Mucosa of descending colon (tissue), 3 donors: ENCODE measurements around the gene DAP. TPM values are rescaled to one million over a fixed set of nuclear protein-coding genes. Genes with fewer than 3 reads are reported as not detected.

Source experiments
- ATAC-seq: fragments of 200-7000 bp; cut with Tn5 transposase; one replicate; pipeline ENCODE4 v1.9.1; 2020; ENCODE audit warnings: mild to moderate bottlenecking, moderate library complexity
- DNase-seq, 3 donors: peaks; one replicate each; pipeline ENCODE4 v3.0.0-alpha.2; 2020
- H3K36me3 ChIP-seq: fragments of 200-600 bp; one replicate; pipeline ENCODE4 v1.8.0; 2021; ENCODE audit warnings: low read depth, mild to moderate bottlenecking
- H3K4me1 ChIP-seq: fragments of 200-600 bp; one replicate; pipeline ENCODE4 v1.8.0; 2021; ENCODE audit warnings: low read depth, mild to moderate bottlenecking
- H3K4me3 ChIP-seq: fragments of 200-600 bp; one replicate; pipeline ENCODE4 v1.8.0; 2021; ENCODE audit warnings: mild to moderate bottlenecking
- H3K9me3 ChIP-seq: fragments of 200-600 bp; one replicate; pipeline ENCODE4 v1.8.0; 2021; ENCODE audit warnings: mild to moderate bottlenecking
- intact Hi-C, 2 donors: fragments of 100-400 bp; cut with DNase I in 1 of 2; cut with micrococcal nuclease in 1 of 2; formaldehyde crosslinking; loops; one replicate each; pipeline versions ENCODE4 v1.11.0 to v1.11.1; 2022; cut with DNase I, micrococcal nuclease
- total RNA-seq, 3 donors: library from RNA; stranded (reverse); fragmentation: NEBNext Ultra II Directional in 2 of 3; extraction: Animal tissue kit (Norgen Biotek cat#: 25700) in 2 of 3; gene quantifications; one replicate each; pipeline versions ENCODE4 v1.2.1 to v1.2.4, GENCODE V29; 2021 to 2023
- TF ChIP-seq, protein P1 (sequence below): fragments of 200-600 bp; IDR thresholded peaks from one replicate; pipeline ENCODE4 v1.8.0; 2022; ENCODE audit warnings: antibody characterized with exemption, mild to moderate bottlenecking
- donor health status: DM: no; HTN: no; CAD: no; lungs with moderate emphysema.
- donor health status: DM: no; HTN: no; CAD: no.
- donor health status: DM: no; HTN: yes; CAD: no.

DAP gene
- total RNA-seq, 3 donors from 2014 or later: 63.7 to 125 (median 109) TPM

DNA sequence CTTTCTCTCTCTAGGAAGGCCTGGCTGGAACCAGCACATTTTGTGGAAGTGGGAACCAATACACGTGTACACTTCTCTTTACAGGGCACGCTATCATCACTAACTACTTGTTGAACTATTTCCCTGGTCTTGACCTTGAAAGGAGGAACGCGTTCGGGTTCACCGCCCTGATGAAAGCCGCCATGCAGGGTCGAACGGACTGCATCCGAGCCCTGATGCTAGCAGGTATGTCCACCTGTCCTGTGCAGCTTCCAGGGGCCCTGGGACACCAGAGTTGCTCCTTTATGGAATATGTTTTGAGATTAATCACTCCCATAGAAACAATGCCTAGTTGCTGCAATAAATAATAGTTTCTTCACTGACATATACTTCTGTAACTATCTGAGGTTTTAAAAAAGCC is 123.1 kb downstream of the DAP start:
- TF ChIP-seq, protein P1, sequence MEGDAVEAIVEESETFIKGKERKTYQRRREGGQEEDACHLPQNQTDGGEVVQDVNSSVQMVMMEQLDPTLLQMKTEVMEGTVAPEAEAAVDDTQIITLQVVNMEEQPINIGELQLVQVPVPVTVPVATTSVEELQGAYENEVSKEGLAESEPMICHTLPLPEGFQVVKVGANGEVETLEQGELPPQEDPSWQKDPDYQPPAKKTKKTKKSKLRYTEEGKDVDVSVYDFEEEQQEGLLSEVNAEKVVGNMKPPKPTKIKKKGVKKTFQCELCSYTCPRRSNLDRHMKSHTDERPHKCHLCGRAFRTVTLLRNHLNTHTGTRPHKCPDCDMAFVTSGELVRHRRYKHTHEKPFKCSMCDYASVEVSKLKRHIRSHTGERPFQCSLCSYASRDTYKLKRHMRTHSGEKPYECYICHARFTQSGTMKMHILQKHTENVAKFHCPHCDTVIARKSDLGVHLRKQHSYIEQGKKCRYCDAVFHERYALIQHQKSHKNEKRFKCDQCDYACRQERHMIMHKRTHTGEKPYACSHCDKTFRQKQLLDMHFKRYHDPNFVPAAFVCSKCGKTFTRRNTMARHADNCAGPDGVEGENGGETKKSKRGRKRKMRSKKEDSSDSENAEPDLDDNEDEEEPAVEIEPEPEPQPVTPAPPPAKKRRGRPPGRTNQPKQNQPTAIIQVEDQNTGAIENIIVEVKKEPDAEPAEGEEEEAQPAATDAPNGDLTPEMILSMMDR: no peak
- no peaks in the 10 kb centered on the region for H3K9me3 ChIP-seq
- DNase-seq (no peak), ATAC-seq (no peak)
- H3K4me1 ChIP-seq: peaks cover 5% of the 10 kb centered on the region
- intact Hi-C loops: no loop called here
- no peak overlapping the region for H3K4me3 ChIP-seq
- H3K36me3 ChIP-seq: no peaks in the 10 kb centered on the region

DNA sequence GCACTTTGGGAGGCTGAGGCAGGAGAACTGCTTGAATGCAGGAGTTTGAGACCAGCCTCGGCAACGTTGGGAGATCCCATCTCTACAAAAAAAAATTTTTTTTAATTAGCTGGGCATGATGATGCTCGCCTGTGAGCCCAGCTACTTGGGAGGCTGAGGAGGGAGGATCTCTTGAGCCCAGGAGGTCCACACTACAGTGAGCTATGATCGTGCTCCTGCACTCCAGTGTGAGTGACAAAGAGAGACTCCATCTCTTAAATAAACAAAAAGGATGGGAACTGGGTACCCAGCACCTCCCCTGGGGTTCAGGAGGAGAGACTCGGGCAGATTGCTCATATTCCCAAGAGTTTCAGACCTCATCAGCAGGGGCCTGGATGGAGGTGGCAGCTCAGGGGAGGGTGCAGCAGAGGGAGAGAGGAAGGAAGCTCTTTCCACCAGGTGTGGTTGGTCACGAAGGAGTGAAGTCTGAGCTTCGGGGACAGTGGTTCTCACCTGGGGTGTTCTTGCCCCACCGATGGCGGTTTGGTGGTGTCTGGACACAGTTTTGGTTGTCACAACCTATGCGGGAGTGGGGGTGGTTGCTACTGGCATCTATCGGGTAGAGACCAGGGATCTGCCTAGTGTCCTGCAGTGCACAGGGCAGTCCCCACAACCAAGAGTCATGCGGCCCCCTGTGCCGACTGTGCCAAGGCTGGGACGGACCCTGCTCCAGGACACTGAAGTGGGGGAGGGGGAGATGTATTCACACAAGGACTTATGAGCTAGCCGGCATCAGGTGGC is 124.5 kb downstream of the DAP start:
- intact Hi-C loops: no loop called here
- peaks cover 5% of the 10 kb centered on the region for H3K4me1 ChIP-seq
- TF ChIP-seq, protein P1: no peak
- no peaks in the 10 kb centered on the region for H3K9me3 ChIP-seq
- no peaks in the 10 kb centered on the region for H3K36me3 ChIP-seq
- no peak overlapping the region for H3K4me3 ChIP-seq
- DNase-seq: no peak
- ATAC-seq: no peak

DNA sequence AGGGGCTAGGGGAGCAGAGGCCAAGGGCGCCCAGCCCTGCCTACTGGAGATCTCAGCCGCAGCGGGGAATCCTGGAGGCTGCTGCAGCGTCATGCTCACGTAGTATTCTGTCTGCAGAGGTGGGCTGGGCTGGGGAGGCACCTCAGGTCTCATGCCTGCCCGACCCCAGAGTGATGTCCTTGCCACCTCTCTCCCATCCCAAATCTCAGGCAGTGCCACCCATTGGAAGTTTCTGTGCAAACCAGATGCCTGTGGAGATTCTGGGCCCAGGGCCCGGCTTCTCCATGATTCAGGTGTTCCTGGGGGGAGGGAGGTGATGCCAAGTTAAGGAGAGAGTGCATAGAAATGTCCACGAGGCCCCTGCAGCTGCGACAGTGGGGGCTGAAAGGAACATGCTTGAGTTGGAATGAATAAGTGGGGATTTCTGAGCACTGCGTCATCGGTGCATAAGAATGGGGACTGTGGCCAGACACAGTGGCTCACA is 125.1 kb downstream of the DAP start:
- no peak for ATAC-seq
- no peaks in the 10 kb centered on the region for H3K9me3 ChIP-seq
- H3K4me3 ChIP-seq: no peak overlapping the region
- DNase-seq: no peak
- H3K36me3 ChIP-seq: no peaks in the 10 kb centered on the region
- TF ChIP-seq, protein P1: no peak
- peaks cover 5% of the 10 kb centered on the region for H3K4me1 ChIP-seq
- intact Hi-C loops: no loop called here

DNA sequence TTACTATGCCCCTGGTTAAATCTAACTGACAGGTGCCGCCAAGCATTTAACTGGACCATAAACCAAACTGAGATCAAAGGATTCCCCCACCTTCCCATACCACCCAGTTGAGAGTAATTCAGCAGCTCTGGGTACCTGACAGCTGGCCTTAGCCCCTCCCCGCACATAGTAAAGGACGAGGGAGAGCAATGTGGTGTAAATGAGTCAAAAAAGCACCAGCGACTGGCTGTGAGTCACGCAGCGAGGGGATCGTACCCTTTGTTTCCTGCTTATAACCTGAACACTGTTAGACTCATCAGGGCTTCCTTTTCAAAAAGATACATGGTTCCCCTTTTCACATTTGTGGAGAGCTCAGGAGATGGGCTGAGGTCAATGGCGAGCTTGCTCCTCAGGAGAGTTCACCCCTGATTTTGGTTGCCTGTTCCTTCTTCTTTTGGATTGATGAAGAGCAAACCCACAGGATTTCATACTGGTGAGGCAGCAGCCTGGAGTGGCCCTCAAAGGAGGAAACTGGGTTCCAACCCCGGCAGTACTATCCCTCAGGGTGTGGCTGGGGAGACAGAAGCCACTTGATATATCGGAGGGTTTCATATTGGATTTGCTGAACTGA is 125.7 kb downstream of the DAP start:
- H3K4me3 ChIP-seq: no peak overlapping the region
- TF ChIP-seq, protein P1: no peak
- intact Hi-C loops: no loop called here
- H3K36me3 ChIP-seq: no peaks in the 10 kb centered on the region
- peak; percentile 78 for ATAC-seq
- peak in 1 of 3 donors; percentile 62 for DNase-seq
- H3K4me1 ChIP-seq: peaks cover 5% of the 10 kb centered on the region
- H3K9me3 ChIP-seq: no peaks in the 10 kb centered on the region

DNA sequence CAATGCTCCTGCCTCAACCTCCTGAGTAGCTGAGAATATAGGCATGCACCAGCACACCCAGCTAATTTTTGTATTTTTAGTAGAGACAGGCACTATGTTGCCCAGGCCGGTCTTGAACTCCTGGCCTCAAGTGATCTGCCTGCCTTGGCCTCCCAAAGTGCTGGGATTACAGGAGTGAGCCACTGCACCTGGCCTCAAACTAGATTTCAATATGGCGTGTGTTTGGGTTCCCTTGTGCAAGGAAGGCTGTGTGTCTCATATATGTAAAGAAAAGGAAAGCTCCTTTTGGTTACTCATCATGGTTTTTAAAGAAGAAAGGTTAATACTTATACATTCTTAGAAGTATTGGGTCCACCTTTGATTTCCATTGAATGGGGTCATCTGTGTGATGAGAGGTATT is 126.5 kb downstream of the DAP start:
- no peak overlapping the region for H3K4me3 ChIP-seq
- H3K9me3 ChIP-seq: no peaks in the 10 kb centered on the region
- peaks cover 5% of the 10 kb centered on the region for H3K4me1 ChIP-seq
- ATAC-seq (no peak), DNase-seq (no peak)
- no peaks in the 10 kb centered on the region for H3K36me3 ChIP-seq
- intact Hi-C loops: no loop called here
- TF ChIP-seq, protein P1: no peak
